Glutamatergic neuron (in vitro differentiated cells): Measurements from ENCODE around the gene PCED1B. TPM values are rescaled to one million over a fixed set of nuclear protein-coding genes. Genes with fewer than 3 reads are reported as not detected.

Source experiments
- DNase-seq: peaks from one replicate; pipeline ENCODE4 v3.0.0; 2022
- H3K27ac Mint-ChIP-seq: one replicate; pipeline ENCODE4 v1.8.0; 2020; ENCODE audit warnings: mild to moderate bottlenecking, mixed read lengths, inconsistent platforms; ENCODE audit not compliant: unreplicated experiment
- H3K27me3 Mint-ChIP-seq: one replicate; pipeline ENCODE4 v1.8.0; 2020; ENCODE audit warnings: mild to moderate bottlenecking, moderate library complexity, mixed read lengths, inconsistent platforms; ENCODE audit not compliant: unreplicated experiment
- H3K36me3 Mint-ChIP-seq: one replicate; pipeline ENCODE4 v1.8.0; 2020; ENCODE audit warnings: mild to moderate bottlenecking, mixed read lengths, inconsistent platforms; ENCODE audit not compliant: unreplicated experiment
- H3K4me1 Mint-ChIP-seq: one replicate; pipeline ENCODE4 v1.8.0; 2020; ENCODE audit warnings: mild to moderate bottlenecking, low read depth, mixed read lengths, inconsistent platforms; ENCODE audit not compliant: unreplicated experiment
- H3K4me3 Mint-ChIP-seq: one replicate; pipeline ENCODE4 v1.8.0; 2020; ENCODE audit warnings: mild to moderate bottlenecking, mixed read lengths, inconsistent platforms; ENCODE audit not compliant: unreplicated experiment
- H3K9me3 Mint-ChIP-seq: one replicate; pipeline ENCODE4 v1.8.0; 2020; ENCODE audit warnings: mild to moderate bottlenecking, moderate library complexity, mixed read lengths, inconsistent platforms; ENCODE audit not compliant: unreplicated experiment
- CTCF ChIP-seq: fragments of 200-600 bp; sonication (generic); IDR thresholded peaks from one replicate; pipeline ENCODE4 v1.5.0; 2021; ENCODE audit not compliant: partially characterized antibody, unreplicated experiment
- total RNA-seq: library from RNA; stranded (reverse); fragmentation: NEBNext Ultra II Directional; extraction: Animal tissue kit (Norgen Biotek cat#: 25700); gene quantifications from one replicate; pipeline ENCODE4 v1.2.1, GENCODE V29; 2021; ENCODE audit not compliant: unreplicated experiment

The PCED1B gene
- total RNA-seq, 1 donor from 2014 or later, result 0.27 TPM

- Mint-ChIP-seq H3K4me3 (no peak overlapping the region), H3K36me3 (no peaks in the 10 kb centered on the region), H3K27ac (no peak overlapping the region), H3K9me3 (peaks cover 3% of the 10 kb centered on the region), H3K27me3 (peaks cover 1% of the 10 kb centered on the region), H3K4me1 (no peaks in the 10 kb centered on the region)
- DNase-seq, result no peak
- TF ChIP-seq CTCF, result no peak
Measured at GRCh38 chr12:47139000-47139681, 59.7 kb downstream of the PCED1B start.

GRCh38 chr12:47141459-47141858, 62.0 kb downstream of the PCED1B start:
- H3K27me3 Mint-ChIP-seq, result peaks cover 1% of the 10 kb centered on the region
- H3K36me3 Mint-ChIP-seq, result no peaks in the 10 kb centered on the region
- TF ChIP-seq CTCF, result no peak
- H3K27ac Mint-ChIP-seq, result no peak overlapping the region
- H3K4me1 Mint-ChIP-seq, result no peaks in the 10 kb centered on the region
- DNase-seq, result no peak
- no peak overlapping the region for H3K4me3 Mint-ChIP-seq
- H3K9me3 Mint-ChIP-seq, result peaks cover 3% of the 10 kb centered on the region

- no peak for TF ChIP-seq CTCF
- DNase-seq, result no peak
- peaks cover 3% of the 10 kb centered on the region for H3K9me3 Mint-ChIP-seq
- H3K4me1 Mint-ChIP-seq, result no peaks in the 10 kb centered on the region
- no peak overlapping the region for H3K4me3 Mint-ChIP-seq
- H3K27me3 Mint-ChIP-seq, result peaks cover 1% of the 10 kb centered on the region
- no peaks in the 10 kb centered on the region for H3K36me3 Mint-ChIP-seq
- H3K27ac Mint-ChIP-seq, result no peak overlapping the region
Measured at GRCh38 chr12:47144769-47145168, 65.3 kb downstream of the PCED1B start.

- H3K36me3 Mint-ChIP-seq, result no peaks in the 10 kb centered on the region
- H3K4me3 Mint-ChIP-seq, result no peak overlapping the region
- H3K27ac Mint-ChIP-seq, result no peak overlapping the region
- H3K9me3 Mint-ChIP-seq, result peaks cover 3% of the 10 kb centered on the region
- no peaks in the 10 kb centered on the region for H3K4me1 Mint-ChIP-seq
- peaks cover 1% of the 10 kb centered on the region for H3K27me3 Mint-ChIP-seq
- no peak for DNase-seq
- no peak for TF ChIP-seq CTCF
Measured at GRCh38 chr12:47145188-47145587, 65.8 kb downstream of the PCED1B start.

GRCh38 chr12:47147739-47148138, 68.3 kb downstream of the PCED1B start:
- no peak for DNase-seq
- H3K4me1 Mint-ChIP-seq, result no peaks in the 10 kb centered on the region
- H3K4me3 Mint-ChIP-seq, result no peak overlapping the region
- peaks cover 3% of the 10 kb centered on the region for H3K9me3 Mint-ChIP-seq
- H3K36me3 Mint-ChIP-seq, result no peaks in the 10 kb centered on the region
- no peak overlapping the region for H3K27ac Mint-ChIP-seq
- no peaks in the 10 kb centered on the region for H3K27me3 Mint-ChIP-seq
- TF ChIP-seq CTCF, result no peak
